IMR-90 (cell line): ENCODE results near the gene ITPR2.

Experiments used
- CHD1 ChIP-seq: IDR thresholded peaks from 2 replicates; pipeline ENCODE4 v1.6.1; 2012; ENCODE audit warnings: low read depth, low read length, improper control_type of control experiment
- ELK1 ChIP-seq: fragments of 150-350 bp; IDR thresholded peaks from 2 replicates; pipeline ENCODE4 v1.6.1; 2016; ENCODE audit warnings: low read depth, mild to moderate bottlenecking, low read length, moderate library complexity, borderline replicate concordance
- FOS ChIP-seq: fragments of 150-350 bp; IDR thresholded peaks from 2 replicates; pipeline ENCODE4 v1.6.1; 2016; ENCODE audit warnings: low read depth, low read length
- MAFK ChIP-seq: IDR thresholded peaks from 2 replicates; pipeline ENCODE4 v1.6.1; 2012; ENCODE audit warnings: low read depth, low read length, improper control_type of control experiment
- MAZ ChIP-seq: IDR thresholded peaks from 2 replicates; pipeline ENCODE4 v1.6.1; 2012; ENCODE audit warnings: low read depth, mild to moderate bottlenecking, low read length, improper control_type of control experiment, moderate library complexity, borderline replicate concordance
- POLR2A ChIP-seq: IDR thresholded peaks from 2 replicates; pipeline ENCODE4 v1.6.1; 2012; ENCODE audit warnings: mild to moderate bottlenecking, low read depth, low read length
- RAD21 ChIP-seq: IDR thresholded peaks from 2 replicates; pipeline ENCODE4 v1.6.1; 2012; ENCODE audit warnings: low read length, improper control_type of control experiment
- TF ChIP-seq, protein P1 (sequence below): conservative IDR thresholded peaks from 2 replicates; pipeline ENCODE4 v1.5.1; 2012; ENCODE audit warnings: mild to moderate bottlenecking, low read depth, low read length, improper control_type of control experiment

- TF ChIP-seq, protein P1, sequence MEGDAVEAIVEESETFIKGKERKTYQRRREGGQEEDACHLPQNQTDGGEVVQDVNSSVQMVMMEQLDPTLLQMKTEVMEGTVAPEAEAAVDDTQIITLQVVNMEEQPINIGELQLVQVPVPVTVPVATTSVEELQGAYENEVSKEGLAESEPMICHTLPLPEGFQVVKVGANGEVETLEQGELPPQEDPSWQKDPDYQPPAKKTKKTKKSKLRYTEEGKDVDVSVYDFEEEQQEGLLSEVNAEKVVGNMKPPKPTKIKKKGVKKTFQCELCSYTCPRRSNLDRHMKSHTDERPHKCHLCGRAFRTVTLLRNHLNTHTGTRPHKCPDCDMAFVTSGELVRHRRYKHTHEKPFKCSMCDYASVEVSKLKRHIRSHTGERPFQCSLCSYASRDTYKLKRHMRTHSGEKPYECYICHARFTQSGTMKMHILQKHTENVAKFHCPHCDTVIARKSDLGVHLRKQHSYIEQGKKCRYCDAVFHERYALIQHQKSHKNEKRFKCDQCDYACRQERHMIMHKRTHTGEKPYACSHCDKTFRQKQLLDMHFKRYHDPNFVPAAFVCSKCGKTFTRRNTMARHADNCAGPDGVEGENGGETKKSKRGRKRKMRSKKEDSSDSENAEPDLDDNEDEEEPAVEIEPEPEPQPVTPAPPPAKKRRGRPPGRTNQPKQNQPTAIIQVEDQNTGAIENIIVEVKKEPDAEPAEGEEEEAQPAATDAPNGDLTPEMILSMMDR: no peak
- TF ChIP-seq ELK1 (no peak), RAD21 (no peak), POLR2A (no peak), CHD1 (no peak), MAZ (no peak), FOS (no peak), MAFK (no peak)
Measured at GRCh38 chr12:26741584-26742227, 91.3 kb downstream of the ITPR2 start.
